ENCODE results near the gene LRRK1. TPM values are rescaled to one million over a fixed set of nuclear protein-coding genes. Genes with fewer than 3 reads are reported as not detected.

LRRK1 gene
- total RNA-seq, 4 donors from 2014 or later: 7.1 to 29.3 (median 8.5) TPM

GRCh38 chr15:100932676-100933348 is 13.7 kb downstream of the LRRK1 start:
- intact Hi-C loops (cut with DNase I): no loop called here
- TF ChIP-seq POLR2A (IDR thresholded peaks at IDR 0.05): no peak
- TF ChIP-seq, protein P1, sequence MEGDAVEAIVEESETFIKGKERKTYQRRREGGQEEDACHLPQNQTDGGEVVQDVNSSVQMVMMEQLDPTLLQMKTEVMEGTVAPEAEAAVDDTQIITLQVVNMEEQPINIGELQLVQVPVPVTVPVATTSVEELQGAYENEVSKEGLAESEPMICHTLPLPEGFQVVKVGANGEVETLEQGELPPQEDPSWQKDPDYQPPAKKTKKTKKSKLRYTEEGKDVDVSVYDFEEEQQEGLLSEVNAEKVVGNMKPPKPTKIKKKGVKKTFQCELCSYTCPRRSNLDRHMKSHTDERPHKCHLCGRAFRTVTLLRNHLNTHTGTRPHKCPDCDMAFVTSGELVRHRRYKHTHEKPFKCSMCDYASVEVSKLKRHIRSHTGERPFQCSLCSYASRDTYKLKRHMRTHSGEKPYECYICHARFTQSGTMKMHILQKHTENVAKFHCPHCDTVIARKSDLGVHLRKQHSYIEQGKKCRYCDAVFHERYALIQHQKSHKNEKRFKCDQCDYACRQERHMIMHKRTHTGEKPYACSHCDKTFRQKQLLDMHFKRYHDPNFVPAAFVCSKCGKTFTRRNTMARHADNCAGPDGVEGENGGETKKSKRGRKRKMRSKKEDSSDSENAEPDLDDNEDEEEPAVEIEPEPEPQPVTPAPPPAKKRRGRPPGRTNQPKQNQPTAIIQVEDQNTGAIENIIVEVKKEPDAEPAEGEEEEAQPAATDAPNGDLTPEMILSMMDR (IDR thresholded peaks at IDR 0.05): no peak
- Histone ChIP-seq H3K9me3 (no peaks in the 10 kb centered on the region), H3K4me1 (peaks cover 12 to 19% of the 10 kb centered on the region in 2 donors), H3K27ac (no peak overlapping the region), H3K4me3 (replicated peaks in 1 of 3) (no peak overlapping the region), H3K27me3 (no peaks in the 10 kb centered on the region), H3K36me3 (no peaks in the 10 kb centered on the region)
- no peak for DNase-seq
- 74 to 85% methylated on average over 7 of the region's 7 CpGs for WGBS, 2 donors

DNA sequence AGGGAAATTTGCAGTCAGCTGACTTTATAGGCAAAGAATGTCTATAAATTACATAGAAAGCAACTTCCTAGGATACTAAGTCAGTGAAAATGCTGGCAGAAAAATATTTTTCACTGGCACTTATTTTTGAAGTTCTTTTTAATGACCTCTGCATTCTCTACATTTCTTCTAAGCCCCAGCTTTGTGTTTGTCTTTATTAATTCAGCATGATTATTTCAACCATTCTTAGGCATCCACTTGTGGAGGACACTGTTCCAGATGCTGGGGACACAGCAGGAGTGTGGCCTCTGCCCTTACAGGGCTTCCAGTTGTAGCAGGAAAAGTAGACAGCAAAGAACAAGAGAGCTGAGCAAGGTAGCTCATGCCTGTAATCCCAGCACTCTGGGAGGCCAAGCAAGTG is 15.0 kb downstream of the LRRK1 start:
- H3K27me3 ChIP-seq: no peaks in the 10 kb centered on the region

GRCh38 chr15:100934726-100935125 is 15.6 kb downstream of the LRRK1 start:
- Histone ChIP-seq H3K36me3 (no peaks in the 10 kb centered on the region), H3K4me1 (peaks cover 5 to 8% of the 10 kb centered on the region in 2 donors), H3K27ac (no peak overlapping the region), H3K4me3 (replicated peaks in 1 of 3) (no peak overlapping the region), H3K27me3 (no peaks in the 10 kb centered on the region), H3K9me3 (no peaks in the 10 kb centered on the region)
- TF ChIP-seq POLR2A (IDR thresholded peaks at IDR 0.05): no peak
- TF ChIP-seq, protein P1 (IDR thresholded peaks at IDR 0.05): no peak
- intact Hi-C loops (cut with DNase I): no loop called here
- DNase-seq: no peak

More for the DNA sequence above, 15.0 kb downstream of the LRRK1 start:
- TF ChIP-seq, protein P1 (IDR thresholded peaks at IDR 0.05): no peak
- TF ChIP-seq POLR2A (IDR thresholded peaks at IDR 0.05): no peak
- DNase-seq: no peak
- Histone ChIP-seq H3K27ac (no peak overlapping the region), H3K4me1 (peaks cover 10 to 13% of the 10 kb centered on the region in 2 donors), H3K9me3 (no peaks in the 10 kb centered on the region), H3K36me3 (no peaks in the 10 kb centered on the region), H3K4me3 (replicated peaks in 1 of 3) (no peak overlapping the region)
- intact Hi-C loops (cut with DNase I): no loop called here

DNA sequence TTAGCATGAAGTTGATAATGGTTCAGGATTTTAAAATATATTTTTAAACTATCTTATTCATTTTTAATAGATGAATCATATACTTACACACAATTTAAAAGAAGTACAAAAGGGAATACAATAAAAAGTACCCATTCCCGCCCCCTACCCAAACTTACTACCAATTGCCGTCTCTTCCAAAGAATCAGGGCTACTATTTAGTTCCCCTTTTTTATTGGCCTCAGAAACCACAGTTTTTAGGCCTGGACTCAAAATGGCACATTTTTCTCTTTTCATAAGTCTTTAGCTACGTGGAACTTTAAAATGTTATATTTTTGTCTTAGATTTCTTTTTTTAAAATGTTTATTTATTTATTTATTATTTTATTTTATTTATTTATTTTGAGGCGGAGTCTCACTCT is 18.0 kb downstream of the LRRK1 start:
- H3K27me3 ChIP-seq: no peaks in the 10 kb centered on the region
- WGBS, 2 donors: 92 to 95% methylated on average over 4 of the region's 4 CpGs
- H3K9me3 ChIP-seq: no peaks in the 10 kb centered on the region
- no peak overlapping the region for H3K27ac ChIP-seq
- H3K36me3 ChIP-seq: no peaks in the 10 kb centered on the region
- no peaks in the 10 kb centered on the region for H3K4me1 ChIP-seq
- no peak overlapping the region for H3K4me3 ChIP-seq (replicated peaks in 1 of 3)
- TF ChIP-seq POLR2A (IDR thresholded peaks at IDR 0.05): no peak
- TF ChIP-seq, protein P1 (IDR thresholded peaks at IDR 0.05): no peak
- intact Hi-C loops (cut with DNase I): no loop called here
- DNase-seq: no peak

GRCh38 chr15:100939791-100940190 is 20.6 kb downstream of the LRRK1 start:
- no peaks in the 10 kb centered on the region for H3K9me3 ChIP-seq
- H3K4me1 ChIP-seq: no peaks in the 10 kb centered on the region
- no peaks in the 10 kb centered on the region for H3K27me3 ChIP-seq
- no peak overlapping the region for H3K27ac ChIP-seq
- TF ChIP-seq, protein P1 (IDR thresholded peaks at IDR 0.05): no peak
- no peak for TF ChIP-seq POLR2A (IDR thresholded peaks at IDR 0.05)
- intact Hi-C loops (cut with DNase I): no loop called here
- 82 to 85% methylated on average over 4 of the region's 4 CpGs for WGBS, 2 donors
- no peaks in the 10 kb centered on the region for H3K36me3 ChIP-seq
- no peak overlapping the region for H3K4me3 ChIP-seq (replicated peaks in 1 of 3)
- no peak for DNase-seq

Measured in thyroid gland (tissue), 4 donors.